ENCODE data around the gene RAB44.
A peak's percentile ranks its signal among the peaks of the same experiment; 100 is the strongest.
"Not testable (repeated sequence)": the region's sequence is repeated elsewhere in the genome, so short reads cannot be mapped to it uniquely, and the experiment has no call there.

Gene RAB44, protein sequence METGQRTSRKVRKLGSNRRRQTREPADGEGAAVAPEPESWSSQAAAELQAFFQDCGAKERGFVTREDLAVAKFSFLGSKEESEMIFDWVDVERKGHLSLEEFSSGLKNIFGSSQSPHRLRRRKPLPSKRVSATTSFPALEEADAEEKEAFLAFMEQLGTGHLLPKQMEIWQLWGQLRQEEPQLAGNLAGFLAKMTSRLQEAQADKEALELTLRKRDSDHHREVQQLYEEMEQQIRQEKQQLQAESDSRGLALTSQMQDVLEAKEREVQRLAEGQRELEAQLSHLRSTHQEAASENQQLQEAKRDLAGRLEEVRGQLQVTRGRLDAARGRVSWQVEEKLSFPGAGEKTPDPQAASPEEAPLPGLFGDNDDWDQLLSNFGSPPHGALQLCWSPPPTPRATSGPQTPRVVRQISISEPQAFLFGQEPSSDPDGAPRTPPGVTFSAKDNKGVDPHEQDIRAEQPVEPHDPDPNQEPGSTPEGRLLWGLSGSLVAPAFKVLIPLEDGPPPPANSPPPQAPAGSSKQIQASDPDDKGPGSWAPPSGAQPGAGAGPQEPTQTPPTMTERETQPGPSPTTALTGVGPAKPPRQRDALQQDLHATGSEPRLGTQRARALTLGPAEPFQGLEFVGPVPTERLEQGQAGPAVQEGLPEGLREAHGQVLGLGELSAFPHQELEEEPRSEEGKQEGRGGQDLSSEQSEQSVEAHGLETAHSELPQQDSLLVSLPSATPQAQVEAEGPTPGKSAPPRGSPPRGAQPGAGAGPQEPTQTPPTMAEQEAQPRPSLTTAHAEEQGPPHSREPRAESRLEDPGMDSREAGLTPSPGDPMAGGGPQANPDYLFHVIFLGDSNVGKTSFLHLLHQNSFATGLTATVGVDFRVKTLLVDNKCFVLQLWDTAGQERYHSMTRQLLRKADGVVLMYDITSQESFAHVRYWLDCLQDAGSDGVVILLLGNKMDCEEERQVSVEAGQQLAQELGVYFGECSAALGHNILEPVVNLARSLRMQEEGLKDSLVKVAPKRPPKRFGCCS

GRCh38 chr6:36697481-36697903 is at the start of gene RAB44:
Gene RAB44 (plus strand): TSS chr6:36697826. CDS start chr6:36704236, 6,410 bp downstream.
- DNase-seq, result peak; percentile 20

- DNase-seq, result no peak
These were observed 48.5 kb upstream of the RAB44 start for GRCh38 chr6:36649086-36649485.

- no peak for DNase-seq
These were observed 47.7 kb upstream of the RAB44 start for GRCh38 chr6:36649701-36650484.

DNA sequence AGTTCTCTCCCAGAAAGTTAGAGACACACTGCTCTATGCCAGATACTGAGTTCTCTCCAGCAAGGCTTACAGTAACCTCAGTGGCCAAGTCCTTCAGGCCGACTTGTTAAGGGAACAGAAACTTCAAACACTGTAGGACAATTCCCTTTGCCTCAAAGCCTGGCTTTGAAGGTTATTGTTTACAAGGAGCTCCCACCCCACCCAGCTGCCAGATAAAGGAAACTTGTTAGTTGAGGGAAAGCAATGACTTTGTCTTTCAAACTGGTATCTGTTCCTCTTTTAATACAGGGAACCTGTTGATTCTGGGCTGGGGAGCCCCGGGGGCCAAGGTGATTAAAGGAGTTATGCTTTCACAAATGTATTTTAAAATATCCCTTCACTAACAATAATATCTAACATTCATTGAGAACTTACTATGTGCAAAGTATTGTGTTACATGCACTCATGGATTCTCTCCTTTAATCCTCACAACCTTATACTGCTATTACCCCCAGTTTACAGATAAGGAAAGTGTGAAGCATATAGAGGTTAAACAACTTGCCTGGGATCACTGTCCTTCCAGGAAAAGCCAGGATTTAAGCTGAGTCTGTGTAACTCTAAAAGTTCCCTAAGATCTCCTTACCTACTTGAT is 46.7 kb upstream of the RAB44 start:
- DNase-seq, result no peak

DNA sequence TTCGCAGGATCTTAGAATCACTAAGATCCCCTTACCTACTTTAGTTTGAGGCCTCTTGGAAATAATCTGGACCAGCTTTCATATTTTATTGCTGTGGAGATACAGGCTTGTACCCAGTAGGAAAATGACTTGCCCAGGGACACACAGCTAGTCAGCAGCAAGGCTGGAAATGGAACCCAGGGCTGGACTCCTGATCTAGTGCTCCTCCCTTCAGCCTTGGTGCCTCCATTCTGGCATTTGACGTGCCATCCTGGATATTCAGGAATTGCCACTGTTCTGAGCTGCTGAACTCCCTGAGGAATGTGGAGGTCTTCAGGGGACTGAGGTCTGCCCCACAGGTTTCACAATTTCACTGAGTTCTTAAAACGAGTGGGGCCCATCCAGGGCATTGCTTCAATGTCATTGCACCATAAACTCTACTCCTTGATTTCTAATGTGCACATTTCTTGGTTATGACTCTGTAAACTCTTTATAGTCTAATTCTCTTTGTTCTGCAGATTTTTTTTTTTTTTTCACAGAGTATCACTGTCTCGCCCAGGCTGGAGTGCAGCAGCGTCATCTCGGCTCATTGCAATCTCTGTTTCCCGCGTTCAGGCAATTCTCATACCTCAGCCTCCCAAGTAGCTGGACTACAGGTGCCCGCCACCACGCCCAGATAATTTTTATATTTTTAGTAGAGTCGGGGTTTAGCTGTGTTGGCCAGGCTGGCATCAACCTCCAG is 45.8 kb upstream of the RAB44 start:
- no peak for DNase-seq

GRCh38 chr6:36654469-36654868 is 43.2 kb upstream of the RAB44 start:
- not testable (repeated sequence) for DNase-seq

- no peak for DNase-seq
These were observed 42.4 kb upstream of the RAB44 start for GRCh38 chr6:36655085-36655724.

DNA sequence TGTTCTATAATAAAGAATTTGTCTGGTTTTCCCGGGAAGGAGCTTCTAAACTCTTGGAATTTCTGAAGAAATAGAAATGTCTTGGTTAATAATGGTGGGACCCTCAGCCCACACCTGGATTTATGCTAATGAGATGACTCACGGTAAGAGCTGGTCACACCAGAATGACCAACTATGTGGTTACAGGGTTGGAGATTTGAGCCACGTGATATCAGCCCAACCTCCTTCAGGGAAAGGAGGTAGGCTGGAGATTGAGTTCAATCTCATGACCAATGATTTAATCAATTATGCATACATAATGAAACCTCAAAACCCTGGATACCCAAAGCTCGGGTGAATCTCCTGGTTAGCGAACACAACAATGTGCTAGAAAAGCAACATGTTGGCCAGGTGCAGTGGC is 41.2 kb upstream of the RAB44 start:
- DNase-seq, result no peak

DNA sequence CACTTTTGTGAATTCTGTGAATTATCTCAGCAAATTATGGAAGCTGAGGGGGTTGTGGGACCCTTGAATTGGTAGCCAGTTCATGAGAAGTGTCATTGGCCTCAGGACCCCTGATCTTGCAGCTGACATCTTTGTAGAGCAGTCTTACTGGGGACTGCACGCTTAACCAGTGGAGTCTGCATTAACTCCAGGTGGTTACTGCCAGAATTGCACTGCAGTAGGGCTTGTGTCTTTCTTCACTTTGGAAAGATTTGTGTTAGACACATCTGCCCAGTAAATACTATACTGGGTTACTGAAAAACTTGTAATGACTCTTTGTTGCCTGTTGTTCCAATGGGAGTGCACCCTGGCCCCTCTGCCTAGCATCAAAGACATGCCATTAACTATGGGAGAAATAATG is 40.4 kb upstream of the RAB44 start:
- no peak for DNase-seq

GRCh38 chr6:36657942-36658544 is 39.6 kb upstream of the RAB44 start:
- DNase-seq, result no peak

DNA sequence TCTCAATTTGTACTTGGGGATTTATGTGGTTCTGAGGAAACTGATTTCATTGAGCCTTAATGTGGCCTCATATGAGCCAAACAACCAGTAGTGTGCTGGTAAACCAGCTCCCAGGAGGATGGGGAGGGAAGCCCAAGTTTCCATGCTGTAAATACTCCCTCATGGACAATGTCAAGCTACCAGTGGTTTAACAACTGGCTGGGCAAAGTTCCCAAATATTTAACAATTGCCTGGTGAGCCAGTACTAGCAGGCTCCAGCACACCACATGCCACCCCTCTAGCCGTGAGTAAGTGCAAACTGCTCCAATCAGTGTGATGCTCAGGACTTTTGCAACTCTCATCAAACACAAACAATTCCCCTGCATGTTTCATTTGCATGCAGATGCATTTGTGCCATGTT is 38.4 kb upstream of the RAB44 start:
- no peak for DNase-seq

- DNase-seq, result no peak
These were observed 36.7 kb upstream of the RAB44 start for GRCh38 chr6:36660771-36661471.

- no peak for DNase-seq
These were observed 35.2 kb upstream of the RAB44 start for GRCh38 chr6:36662380-36662779.

- DNase-seq, result peak; percentile 34
These were observed 34.8 kb upstream of the RAB44 start for GRCh38 chr6:36662827-36663256.

DNA sequence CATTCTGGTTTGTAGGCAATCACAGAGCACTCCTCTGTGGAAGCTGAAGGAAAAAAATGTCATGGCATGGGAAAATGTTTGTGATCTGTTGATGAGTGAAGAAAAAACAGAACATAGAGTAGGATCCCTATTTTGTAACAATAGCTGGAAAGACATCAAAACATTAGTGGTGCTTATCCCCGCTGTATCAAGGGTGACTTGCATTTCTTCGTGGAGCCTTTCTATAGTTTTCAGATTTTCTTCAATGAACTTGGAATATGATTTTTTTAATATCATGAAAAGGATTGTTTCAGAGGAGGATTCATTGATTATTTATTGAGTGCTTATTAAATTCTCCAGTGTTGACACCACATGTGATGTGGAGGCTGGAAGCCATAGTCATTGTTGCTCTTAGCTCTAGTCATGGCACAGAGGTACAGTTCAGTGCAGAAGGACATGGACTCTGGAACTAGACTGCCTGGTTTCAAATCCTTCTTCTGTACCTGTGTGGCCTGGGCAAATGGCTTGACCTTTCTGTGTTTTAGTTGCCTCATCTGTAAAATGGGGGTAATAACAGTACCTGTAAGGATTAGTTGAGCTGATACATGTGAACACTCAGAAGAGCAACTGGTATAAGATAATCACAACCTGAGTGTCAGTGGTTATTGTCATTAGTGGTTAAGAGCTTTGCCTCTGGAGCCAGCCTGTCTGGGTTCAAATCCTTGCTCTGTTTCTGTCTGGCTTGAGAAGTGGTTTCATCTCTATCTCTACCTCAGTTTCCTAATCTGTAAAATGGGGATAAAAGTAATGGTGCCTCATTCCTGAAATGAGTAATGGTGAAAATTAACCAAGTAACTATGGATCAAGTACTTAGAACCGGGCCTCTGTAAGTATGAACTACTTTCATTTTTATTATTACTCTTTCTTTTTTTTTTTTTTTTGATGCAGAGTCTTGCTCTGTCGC is 33.9 kb upstream of the RAB44 start:
- no peak for DNase-seq

GRCh38 chr6:36665180-36665579 is 32.4 kb upstream of the RAB44 start:
- DNase-seq, result no peak

GRCh38 chr6:36666287-36666686 is 31.3 kb upstream of the RAB44 start:
- DNase-seq, result no peak

DNA sequence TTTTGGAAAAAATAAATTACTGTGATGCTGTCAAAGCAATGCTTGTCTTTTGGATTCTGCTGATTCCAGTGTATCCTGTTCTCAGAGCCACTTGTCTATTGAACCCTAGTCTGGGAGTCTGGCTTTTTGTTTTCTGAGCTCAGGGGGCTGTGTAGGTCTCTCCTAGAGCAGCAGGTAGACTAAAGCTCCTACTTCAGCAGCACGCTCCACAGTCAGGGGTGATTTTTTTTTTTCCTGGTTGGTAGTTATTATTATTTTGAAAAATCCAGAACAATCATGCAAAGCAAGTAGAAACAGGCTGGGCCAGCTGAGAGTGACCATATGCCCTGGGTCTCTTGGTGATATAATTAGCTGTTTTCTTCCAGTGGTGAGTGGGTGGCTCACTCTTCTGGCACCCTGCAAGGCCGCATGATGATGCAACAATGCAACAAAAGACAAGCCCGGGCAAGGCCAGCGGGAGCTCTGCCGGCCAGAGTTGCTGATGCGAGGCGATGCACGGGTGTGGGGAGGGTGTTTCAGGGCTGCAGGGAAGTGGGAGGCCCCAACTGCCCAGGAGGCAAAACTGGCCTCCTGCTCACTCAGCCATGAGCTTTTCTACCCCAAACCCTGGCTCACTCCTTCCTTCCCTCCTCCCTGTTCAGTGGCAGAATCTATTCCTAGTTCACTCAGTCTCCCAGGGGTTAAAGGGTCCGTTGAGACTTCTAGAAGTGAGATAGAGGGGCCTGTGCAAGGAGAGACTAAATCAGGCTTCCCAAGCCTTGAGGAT is 30.6 kb upstream of the RAB44 start:
- DNase-seq, result no peak

Measured in hematopoietic multipotent progenitor cell treated with erythropoietin and hydrocortisone succinate and interleukin-3 and kit ligand, for 8 days (in vitro differentiated cells).